ENCODE results near the gene NEDD4L. TPM values are rescaled to one million over a fixed set of nuclear protein-coding genes. Genes with fewer than 3 reads are reported as not detected.
"Not testable (repeated sequence)": the region's sequence is repeated elsewhere in the genome, so short reads cannot be mapped to it uniquely, and the experiment has no call there.

NEDD4L gene
- total RNA-seq, 5 donors from 2014 or later (not counting 1 experiment from before 2014, with no cell fraction given): 4.4 to 10.7 (median 6.7) TPM

GRCh38 chr18:58168993-58169392 is 125.0 kb downstream of the NEDD4L start:
- H3K36me3 Mint-ChIP-seq: no peaks in the 10 kb centered on the region
- no peak overlapping the region for H3K4me3 ChIP-seq (ENCODE audit: control insufficient read depth in 1 of 2, extremely low read depth in 1 of 2, low read length in 1 of 2)
- H3K4me3 Mint-ChIP-seq: no peak overlapping the region
- H3K27me3 Mint-ChIP-seq: peaks cover 0 to 10% of the 10 kb centered on the region in 2 donors
- H3K9me3 Mint-ChIP-seq: no peaks in the 10 kb centered on the region
- H3K9me3 ChIP-seq: no peaks in the 10 kb centered on the region
- ATAC-seq (replicated peaks in 1 of 4) (no peak), DNase-seq (no peak)
- H3K27ac Mint-ChIP-seq: no peak overlapping the region
- H3K27ac ChIP-seq (ENCODE audit: low read length): no peak overlapping the region
- H3K27me3 ChIP-seq (replicated peaks in 1 of 2; ENCODE audit: control insufficient read depth in 2 of 2, extremely low read depth in 1 of 2, insufficient read depth in 2 of 2, low read length in 1 of 2): peaks cover 0 to 10% of the 10 kb centered on the region in 2 experiments
- H3K36me3 ChIP-seq (ENCODE audit: control insufficient read depth in 2 of 2, extremely low read depth in 1 of 2, insufficient read depth in 1 of 2, low read length in 1 of 2): no peaks in the 10 kb centered on the region
- no peaks in the 10 kb centered on the region for H3K4me1 ChIP-seq (ENCODE audit: control insufficient read depth in 1 of 2, extremely low read depth in 1 of 2, insufficient read depth in 2 of 2, low read length in 2 of 2)
- CTCF ChIA-PET: no interaction called here
- no peaks in the 10 kb centered on the region for H3K4me1 Mint-ChIP-seq
- WGBS (ENCODE audit: insufficient coverage): 91% methylated on average over 10 of the region's 10 CpGs
- POLR2A ChIA-PET: no interaction called here

GRCh38 chr18:58169472-58169871 is 125.4 kb downstream of the NEDD4L start:
- 77% methylated on average over 5 of the region's 6 CpGs for WGBS (ENCODE audit: insufficient coverage)
- Histone ChIP-seq H3K4me3 (ENCODE audit: control insufficient read depth in 1 of 2, extremely low read depth in 1 of 2, low read length in 1 of 2) (no peak overlapping the region), H3K4me1 (ENCODE audit: control insufficient read depth in 1 of 2, extremely low read depth in 1 of 2, insufficient read depth in 2 of 2, low read length in 2 of 2) (no peaks in the 10 kb centered on the region), H3K27ac (ENCODE audit: low read length) (no peak overlapping the region), H3K27me3 (replicated peaks in 1 of 2; ENCODE audit: control insufficient read depth in 2 of 2, extremely low read depth in 1 of 2, insufficient read depth in 2 of 2, low read length in 1 of 2) (peaks cover 0 to 10% of the 10 kb centered on the region in 2 experiments), H3K9me3 (no peaks in the 10 kb centered on the region), H3K36me3 (ENCODE audit: control insufficient read depth in 2 of 2, extremely low read depth in 1 of 2, insufficient read depth in 1 of 2, low read length in 1 of 2) (no peaks in the 10 kb centered on the region)
- Mint-ChIP-seq H3K36me3 (no peaks in the 10 kb centered on the region), H3K9me3 (no peaks in the 10 kb centered on the region), H3K27ac (no peak overlapping the region), H3K27me3 (peaks cover 0 to 10% of the 10 kb centered on the region in 2 donors), H3K4me3 (no peak overlapping the region), H3K4me1 (no peaks in the 10 kb centered on the region)
- ChIA-PET POLR2A (no interaction called here), CTCF (no interaction called here)
- DNase-seq: no peak
- no peak for ATAC-seq (replicated peaks in 1 of 4)

DNA sequence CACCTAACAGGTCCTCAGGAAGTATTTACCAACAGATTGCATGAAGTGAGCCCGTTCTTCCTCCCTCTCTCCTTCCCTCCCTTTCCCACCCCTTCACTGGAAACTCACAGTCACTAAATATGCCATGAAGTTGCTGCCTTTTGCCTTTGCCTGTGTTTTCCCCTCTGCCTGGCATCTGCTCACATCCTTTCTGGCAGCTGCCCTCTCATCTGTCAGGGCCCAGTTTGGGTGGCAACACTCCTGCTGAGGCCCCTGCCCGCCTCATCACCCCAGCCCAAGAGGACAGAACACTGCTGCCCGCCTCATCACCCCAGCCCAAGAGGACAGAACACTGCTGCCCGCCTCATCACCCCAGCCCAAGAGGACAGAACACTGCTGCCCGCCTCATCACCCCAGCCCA is 126.0 kb downstream of the NEDD4L start:
- H3K27ac Mint-ChIP-seq; H3K4me3 ChIP-seq (ENCODE audit: control insufficient read depth in 1 of 2, extremely low read depth in 1 of 2, low read length in 1 of 2); H3K4me1 Mint-ChIP-seq; H3K9me3 ChIP-seq; DNase-seq; H3K36me3 Mint-ChIP-seq; ATAC-seq (replicated peaks in 1 of 4); H3K9me3 Mint-ChIP-seq; H3K4me1 ChIP-seq (ENCODE audit: control insufficient read depth in 1 of 2, extremely low read depth in 1 of 2, insufficient read depth in 2 of 2, low read length in 2 of 2); H3K4me3 Mint-ChIP-seq; H3K36me3 ChIP-seq (ENCODE audit: control insufficient read depth in 2 of 2, extremely low read depth in 1 of 2, insufficient read depth in 1 of 2, low read length in 1 of 2); POLR2A ChIA-PET; H3K27me3 Mint-ChIP-seq; H3K27ac ChIP-seq (ENCODE audit: low read length); CTCF ChIA-PET: not testable (repeated sequence)
- WGBS (ENCODE audit: insufficient coverage): 70% methylated on average over 1 of the region's 5 CpGs
- H3K27me3 ChIP-seq (replicated peaks in 1 of 2; ENCODE audit: control insufficient read depth in 2 of 2, extremely low read depth in 1 of 2, insufficient read depth in 2 of 2, low read length in 1 of 2): peaks cover 0 to 10% of the 10 kb centered on the region in 2 experiments

DNA sequence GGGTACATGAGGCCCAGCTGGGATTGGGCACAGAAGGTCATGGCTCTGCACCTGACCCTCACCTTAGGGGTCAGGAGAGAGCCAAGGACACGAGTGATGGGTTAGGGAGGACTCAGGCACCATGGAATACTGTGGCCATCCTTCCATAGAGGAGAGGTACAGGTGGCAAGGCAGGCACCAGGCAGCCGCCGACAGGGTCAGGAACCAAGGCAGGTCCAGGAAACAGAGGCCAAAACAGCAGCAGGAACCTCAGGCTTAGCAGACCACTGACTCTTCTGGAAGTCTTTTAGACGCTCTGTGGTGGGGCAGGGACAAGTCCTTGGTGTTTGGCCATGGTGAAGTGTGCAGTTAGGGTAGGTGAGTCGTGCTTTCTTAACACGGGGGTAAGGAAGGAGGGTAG is 128.0 kb downstream of the NEDD4L start:
- POLR2A ChIA-PET: no interaction called here
- Histone ChIP-seq H3K27ac (ENCODE audit: low read length) (no peak overlapping the region), H3K4me1 (ENCODE audit: control insufficient read depth in 1 of 2, extremely low read depth in 1 of 2, insufficient read depth in 2 of 2, low read length in 2 of 2) (no peaks in the 10 kb centered on the region), H3K4me3 (ENCODE audit: control insufficient read depth in 1 of 2, extremely low read depth in 1 of 2, low read length in 1 of 2) (no peak overlapping the region), H3K9me3 (no peaks in the 10 kb centered on the region), H3K36me3 (ENCODE audit: control insufficient read depth in 2 of 2, extremely low read depth in 1 of 2, insufficient read depth in 1 of 2, low read length in 1 of 2) (no peaks in the 10 kb centered on the region), H3K27me3 (replicated peaks in 1 of 2; ENCODE audit: control insufficient read depth in 2 of 2, extremely low read depth in 1 of 2, insufficient read depth in 2 of 2, low read length in 1 of 2) (peaks cover 0 to 10% of the 10 kb centered on the region in 2 experiments)
- ATAC-seq (replicated peaks in 1 of 4) (no peak), DNase-seq (no peak)
- no peak overlapping the region for H3K4me3 Mint-ChIP-seq
- no peaks in the 10 kb centered on the region for H3K36me3 Mint-ChIP-seq
- H3K4me1 Mint-ChIP-seq: no peaks in the 10 kb centered on the region
- peaks cover under 1 to 4% of the 10 kb centered on the region in 2 donors for H3K27me3 Mint-ChIP-seq
- 69% methylated on average over 6 of the region's 6 CpGs for WGBS (ENCODE audit: insufficient coverage)
- CTCF ChIA-PET: interaction anchor here in 1 of 2 donors (0.6 kb wide), 1 partner anchor 103 kb away, joined by 8 read pairs; no protein-coding TSS in a partner anchor
- no peak overlapping the region for H3K27ac Mint-ChIP-seq
- no peaks in the 10 kb centered on the region for H3K9me3 Mint-ChIP-seq

- H3K27me3 ChIP-seq (replicated peaks in 1 of 2; ENCODE audit: control insufficient read depth in 2 of 2, extremely low read depth in 1 of 2, insufficient read depth in 2 of 2, low read length in 1 of 2): peaks cover 0 to 12% of the 10 kb centered on the region in 2 experiments
- peaks cover 2 to 6% of the 10 kb centered on the region in 2 donors for H3K27me3 Mint-ChIP-seq
- H3K9me3 ChIP-seq: no peaks in the 10 kb centered on the region
- no peak overlapping the region for H3K27ac ChIP-seq (ENCODE audit: low read length)
- POLR2A ChIA-PET: no interaction called here
- H3K4me3 ChIP-seq (ENCODE audit: control insufficient read depth in 1 of 2, extremely low read depth in 1 of 2, low read length in 1 of 2): no peak overlapping the region
- no peaks in the 10 kb centered on the region for H3K4me1 Mint-ChIP-seq
- no peaks in the 10 kb centered on the region for H3K36me3 Mint-ChIP-seq
- no peaks in the 10 kb centered on the region for H3K4me1 ChIP-seq (ENCODE audit: control insufficient read depth in 1 of 2, extremely low read depth in 1 of 2, insufficient read depth in 2 of 2, low read length in 2 of 2)
- no peak overlapping the region for H3K27ac Mint-ChIP-seq
- ATAC-seq (replicated peaks in 1 of 4): no peak
- CTCF ChIA-PET: interaction anchor here in 1 of 2 donors (0.7 to 1.1 kb wide), 2 partner anchors 8 to 9 kb away, joined by 3 to 6 read pairs; no protein-coding TSS in a partner anchor
- H3K4me3 Mint-ChIP-seq: no peak overlapping the region
- DNase-seq: no peak
- no CpG with 5 or more reads among the region's 12 CpGs for whole genome bisulfite sequencing (ENCODE audit: insufficient coverage)
- H3K9me3 Mint-ChIP-seq: no peaks in the 10 kb centered on the region
- no peaks in the 10 kb centered on the region for H3K36me3 ChIP-seq (ENCODE audit: control insufficient read depth in 2 of 2, extremely low read depth in 1 of 2, insufficient read depth in 1 of 2, low read length in 1 of 2)
Observed at GRCh38 chr18:58174285-58174684, 130.3 kb downstream of the NEDD4L start.

DNA sequence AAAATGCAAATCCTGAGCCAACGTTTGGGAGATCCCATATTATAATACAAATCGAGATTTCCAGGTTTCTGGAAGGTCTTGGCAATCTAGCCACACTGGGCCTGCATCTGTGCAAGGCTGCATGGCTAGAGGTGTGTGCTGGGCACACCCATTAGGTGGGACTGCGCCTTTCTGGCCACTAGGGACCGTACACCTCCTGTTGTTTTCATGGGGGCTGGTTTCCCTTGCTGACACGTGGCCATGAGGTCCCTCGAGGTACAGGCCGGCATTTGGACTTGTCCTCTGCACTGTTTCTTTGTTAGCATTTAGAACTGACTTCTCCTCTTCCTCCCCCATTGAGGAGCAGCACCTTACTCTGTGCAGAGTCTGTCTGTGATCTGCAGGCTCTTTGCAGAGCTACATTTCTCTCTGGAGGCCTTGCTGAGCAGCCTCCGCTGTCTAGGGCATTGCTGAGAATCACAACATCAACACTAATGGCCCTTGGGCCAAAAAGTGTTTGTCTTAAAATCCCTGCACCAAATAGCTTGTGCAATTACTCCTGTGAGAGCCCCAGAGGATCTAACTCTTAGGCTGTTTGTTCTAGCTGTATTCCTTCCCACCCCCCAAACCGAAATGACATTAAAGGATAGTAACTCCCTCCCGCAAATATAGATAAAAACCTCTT is 131.2 kb downstream of the NEDD4L start:
- Mint-ChIP-seq H3K27ac (no peak overlapping the region), H3K36me3 (no peaks in the 10 kb centered on the region), H3K4me3 (no peak overlapping the region), H3K4me1 (no peaks in the 10 kb centered on the region), H3K27me3 (peaks cover 3 to 9% of the 10 kb centered on the region in 2 donors), H3K9me3 (no peaks in the 10 kb centered on the region)
- H3K27ac ChIP-seq (ENCODE audit: low read length): no peak overlapping the region
- ChIA-PET CTCF (interaction anchor here in 1 of 2 donors (0.7 kb wide), 2 partner anchors 9 to 16 kb away, joined by 3 to 4 read pairs; no protein-coding TSS in a partner anchor), POLR2A (no interaction called here)
- H3K27me3 ChIP-seq (replicated peaks in 1 of 2; ENCODE audit: control insufficient read depth in 2 of 2, extremely low read depth in 1 of 2, insufficient read depth in 2 of 2, low read length in 1 of 2): peaks cover 0 to 17% of the 10 kb centered on the region in 2 experiments
- H3K36me3 ChIP-seq (ENCODE audit: control insufficient read depth in 2 of 2, extremely low read depth in 1 of 2, insufficient read depth in 1 of 2, low read length in 1 of 2): no peaks in the 10 kb centered on the region
- no peaks in the 10 kb centered on the region for H3K9me3 ChIP-seq
- DNase-seq (no peak), ATAC-seq (replicated peaks in 1 of 4) (no peak)
- H3K4me1 ChIP-seq (ENCODE audit: control insufficient read depth in 1 of 2, extremely low read depth in 1 of 2, insufficient read depth in 2 of 2, low read length in 2 of 2): no peaks in the 10 kb centered on the region
- 43% methylated on average over 8 of the region's 10 CpGs for WGBS (ENCODE audit: insufficient coverage)
- H3K4me3 ChIP-seq (ENCODE audit: control insufficient read depth in 1 of 2, extremely low read depth in 1 of 2, low read length in 1 of 2): no peak overlapping the region

Data from T-cell (primary cell).